Measurements from ENCODE around the gene ZSWIM9.

DNA sequence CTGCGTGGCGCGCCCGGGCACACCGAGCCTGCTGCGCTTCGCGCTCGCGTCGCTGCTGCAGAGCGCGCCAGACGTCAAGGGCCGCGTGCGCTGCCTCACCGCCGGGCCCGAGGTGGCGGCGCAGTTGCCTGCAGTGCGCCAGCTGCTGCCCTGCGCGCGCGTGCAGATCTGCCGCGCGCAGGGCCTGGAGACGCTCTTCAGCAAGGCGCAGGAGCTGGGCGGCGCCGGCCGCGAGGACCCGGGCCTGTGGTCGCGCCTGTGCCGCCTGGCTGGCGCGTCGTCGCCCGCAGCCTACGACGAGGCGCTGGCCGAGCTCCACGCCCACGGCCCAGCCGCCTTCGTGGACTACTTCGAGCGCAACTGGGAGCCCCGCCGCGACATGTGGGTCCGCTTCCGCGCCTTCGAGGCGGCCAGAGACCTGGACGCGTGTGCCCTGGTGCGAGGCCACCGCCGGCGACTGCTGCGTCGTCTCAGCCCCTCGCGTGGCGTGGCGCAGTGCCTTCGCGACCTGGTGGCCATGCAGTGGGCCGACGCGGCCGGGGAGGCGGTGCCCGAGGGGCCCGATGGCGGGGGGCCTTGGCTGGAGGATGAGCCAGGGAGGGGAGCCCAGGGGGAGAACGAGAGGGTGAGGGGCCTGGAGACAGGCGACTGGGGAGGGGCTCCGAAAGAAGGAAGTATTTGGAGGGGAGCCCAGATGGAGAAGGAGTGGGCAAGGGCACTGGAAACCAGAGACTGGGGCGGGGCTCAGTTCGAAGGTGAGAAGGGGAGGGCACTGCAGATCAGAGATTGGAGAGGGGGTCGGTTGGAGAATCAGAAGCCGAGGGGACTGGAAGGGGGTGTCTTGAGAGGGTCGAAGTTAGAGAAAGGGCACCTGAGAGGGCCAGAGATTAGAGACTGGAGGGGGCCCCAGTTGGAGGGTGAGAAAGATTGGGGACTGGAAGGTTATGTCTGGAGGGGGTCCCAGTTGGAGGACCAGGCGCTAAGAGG is 24.7 kb downstream of the ZSWIM9 start:
- TF ChIP-seq, protein P1, sequence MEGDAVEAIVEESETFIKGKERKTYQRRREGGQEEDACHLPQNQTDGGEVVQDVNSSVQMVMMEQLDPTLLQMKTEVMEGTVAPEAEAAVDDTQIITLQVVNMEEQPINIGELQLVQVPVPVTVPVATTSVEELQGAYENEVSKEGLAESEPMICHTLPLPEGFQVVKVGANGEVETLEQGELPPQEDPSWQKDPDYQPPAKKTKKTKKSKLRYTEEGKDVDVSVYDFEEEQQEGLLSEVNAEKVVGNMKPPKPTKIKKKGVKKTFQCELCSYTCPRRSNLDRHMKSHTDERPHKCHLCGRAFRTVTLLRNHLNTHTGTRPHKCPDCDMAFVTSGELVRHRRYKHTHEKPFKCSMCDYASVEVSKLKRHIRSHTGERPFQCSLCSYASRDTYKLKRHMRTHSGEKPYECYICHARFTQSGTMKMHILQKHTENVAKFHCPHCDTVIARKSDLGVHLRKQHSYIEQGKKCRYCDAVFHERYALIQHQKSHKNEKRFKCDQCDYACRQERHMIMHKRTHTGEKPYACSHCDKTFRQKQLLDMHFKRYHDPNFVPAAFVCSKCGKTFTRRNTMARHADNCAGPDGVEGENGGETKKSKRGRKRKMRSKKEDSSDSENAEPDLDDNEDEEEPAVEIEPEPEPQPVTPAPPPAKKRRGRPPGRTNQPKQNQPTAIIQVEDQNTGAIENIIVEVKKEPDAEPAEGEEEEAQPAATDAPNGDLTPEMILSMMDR (IDR thresholded peaks at IDR 0.05; ENCODE audit: low read depth, low read length, poor library complexity, severe bottlenecking): no peak
- no peak for TF ChIP-seq EZH2phosphoT487 (IDR thresholded peaks at IDR 0.05; ENCODE audit: borderline replicate concordance, low read length)

All from DOHH2 (cell line).